GM19467 (cell line): ENCODE data around the gene UCN3.

Experiments
- ATAC-seq: cut with Tn5 transposase; IDR thresholded peaks from one replicate; pipeline ENCODE4 v1.9.1; 2021; ENCODE audit warnings: mild to moderate bottlenecking, moderate library complexity; ENCODE audit not compliant: unreplicated experiment

The UCN3 gene, protein sequence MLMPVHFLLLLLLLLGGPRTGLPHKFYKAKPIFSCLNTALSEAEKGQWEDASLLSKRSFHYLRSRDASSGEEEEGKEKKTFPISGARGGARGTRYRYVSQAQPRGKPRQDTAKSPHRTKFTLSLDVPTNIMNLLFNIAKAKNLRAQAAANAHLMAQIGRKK

GRCh38 chr10:5364890-5365338 lies at the start of gene UCN3:
Gene UCN3 (plus strand): TSS chr10:5364966. CDS start chr10:5373721, 8,755 bp downstream.
- ATAC-seq = no peak

- ATAC-seq = no peak
Measured at GRCh38 chr10:5317547-5318107, 47.1 kb upstream of the UCN3 start.

DNA sequence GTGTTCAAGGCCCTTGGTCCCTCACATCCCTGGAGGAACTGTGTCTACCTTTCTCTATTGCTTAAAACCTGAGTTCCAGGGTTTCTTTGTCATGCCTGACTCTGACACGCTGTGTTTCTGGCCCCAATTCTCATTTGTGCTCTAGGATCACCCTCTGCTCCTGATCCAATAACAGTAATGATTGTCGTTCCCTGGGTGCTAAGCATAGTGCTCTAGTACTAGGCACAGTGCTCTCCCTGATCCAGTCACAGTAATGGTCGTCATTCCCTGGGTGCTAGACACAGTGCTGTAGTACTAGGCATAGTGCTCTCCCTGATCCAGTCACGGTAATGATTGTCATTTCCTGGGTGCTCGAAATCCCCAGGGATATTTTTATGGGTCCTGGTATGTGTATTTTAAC lies 46.6 kb upstream of the UCN3 start:
- no peak for ATAC-seq

DNA sequence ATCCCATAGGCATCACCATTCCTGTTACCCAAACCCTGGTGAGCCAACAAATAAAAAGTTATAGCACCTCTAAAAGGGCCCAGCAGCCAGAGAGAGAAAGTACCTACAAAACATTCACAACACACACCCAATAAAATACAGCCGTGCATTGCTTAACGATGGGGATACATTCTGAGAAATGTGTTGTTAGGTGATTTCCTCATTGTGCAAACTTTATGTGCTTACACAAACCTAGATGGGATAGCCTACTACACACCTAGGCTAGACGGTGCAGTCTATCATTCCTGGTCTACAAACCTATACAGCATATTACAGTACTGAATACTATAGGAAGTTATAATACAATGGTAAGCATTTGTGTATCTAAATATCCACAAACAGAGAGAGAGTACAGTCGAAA lies 44.9 kb upstream of the UCN3 start:
- no peak for ATAC-seq

DNA sequence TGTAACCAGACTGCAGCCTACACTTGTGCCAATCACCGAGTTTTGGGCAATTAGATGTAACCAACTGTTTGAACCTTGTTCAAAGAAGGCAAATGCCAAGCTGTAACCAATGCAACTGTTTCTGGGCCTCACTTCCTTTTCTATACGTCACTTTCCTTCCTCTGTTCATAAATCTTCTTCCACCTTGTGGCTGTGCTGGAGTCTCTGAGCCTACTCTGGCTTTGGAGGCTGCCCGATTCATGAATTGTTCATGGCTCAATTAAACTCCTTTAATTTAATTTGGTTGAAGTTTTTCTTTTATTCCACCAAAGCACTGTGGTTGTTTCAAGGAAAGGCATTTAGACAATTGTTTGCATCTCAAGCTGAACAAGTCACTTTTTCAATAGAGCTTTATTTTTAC lies 43.5 kb upstream of the UCN3 start:
- no peak for ATAC-seq

- no peak for ATAC-seq
Measured at GRCh38 chr10:5323446-5323845, 41.3 kb upstream of the UCN3 start.

GRCh38 chr10:5325076-5325475 lies 39.7 kb upstream of the UCN3 start:
- no peak for ATAC-seq

GRCh38 chr10:5334196-5334880 lies 30.4 kb upstream of the UCN3 start:
- ATAC-seq = no peak

DNA sequence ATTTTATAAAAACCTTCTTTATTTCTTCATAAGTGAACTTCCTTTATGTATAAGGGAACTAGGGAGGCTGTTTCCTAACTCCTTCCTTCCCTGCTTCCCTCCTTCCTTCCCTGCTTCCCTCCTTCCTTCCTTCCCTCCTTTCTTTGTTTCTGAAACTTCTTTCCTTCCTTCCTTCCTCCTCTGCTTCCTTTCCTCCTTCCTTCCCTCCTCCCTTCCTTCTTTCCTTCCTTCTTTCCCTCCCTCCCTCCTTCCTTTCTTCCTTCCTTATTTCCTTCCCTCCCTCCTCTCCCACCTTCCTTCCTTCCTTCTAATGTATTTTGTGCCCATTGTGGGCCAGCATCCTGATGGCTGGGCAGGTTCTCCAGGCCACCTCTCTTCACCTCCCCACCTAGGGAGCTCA lies 26.8 kb upstream of the UCN3 start:
- no peak for ATAC-seq

GRCh38 chr10:5343092-5343491 lies 21.7 kb upstream of the UCN3 start:
- ATAC-seq = no peak

GRCh38 chr10:5343561-5343960 lies 21.2 kb upstream of the UCN3 start:
- no peak for ATAC-seq

DNA sequence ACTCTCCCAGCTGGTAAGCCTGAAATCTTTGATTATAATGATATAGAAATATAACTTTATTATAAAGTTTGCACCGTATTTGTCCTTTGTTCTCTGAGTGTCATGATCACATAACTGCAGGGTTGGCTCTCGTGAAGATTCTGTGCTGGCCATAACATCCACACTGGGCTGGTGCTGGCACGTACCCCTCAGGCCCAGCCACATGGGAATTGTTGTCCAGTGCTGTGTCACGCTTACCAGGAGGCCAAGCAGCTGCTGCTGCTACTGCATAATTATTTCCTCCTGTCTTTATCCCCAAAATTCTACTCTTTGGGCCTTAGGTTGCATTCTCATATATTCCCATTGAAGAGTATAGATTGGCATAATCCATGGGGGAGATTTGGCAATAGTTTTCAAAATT lies 20.8 kb upstream of the UCN3 start:
- no peak for ATAC-seq

DNA sequence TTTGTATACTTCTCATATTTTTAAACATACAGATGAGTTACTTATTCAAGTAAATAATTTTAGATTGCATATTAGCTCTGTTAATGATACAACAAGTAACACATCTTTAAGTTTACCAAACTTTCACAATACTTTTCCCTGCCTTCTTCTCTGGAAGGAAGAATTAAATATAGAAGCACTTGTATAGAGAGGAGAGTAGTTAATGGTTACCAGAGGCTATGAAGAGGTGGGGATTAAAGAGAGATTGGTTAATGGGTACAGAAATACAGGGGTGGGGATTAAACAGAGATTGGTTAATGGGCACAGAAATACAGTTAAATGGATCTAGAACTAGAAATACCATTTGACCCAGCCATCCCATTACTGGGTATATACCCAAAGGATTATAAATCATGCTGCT lies 20.0 kb upstream of the UCN3 start:
- no peak for ATAC-seq

GRCh38 chr10:5346881-5347280 lies 17.9 kb upstream of the UCN3 start:
- no peak for ATAC-seq

DNA sequence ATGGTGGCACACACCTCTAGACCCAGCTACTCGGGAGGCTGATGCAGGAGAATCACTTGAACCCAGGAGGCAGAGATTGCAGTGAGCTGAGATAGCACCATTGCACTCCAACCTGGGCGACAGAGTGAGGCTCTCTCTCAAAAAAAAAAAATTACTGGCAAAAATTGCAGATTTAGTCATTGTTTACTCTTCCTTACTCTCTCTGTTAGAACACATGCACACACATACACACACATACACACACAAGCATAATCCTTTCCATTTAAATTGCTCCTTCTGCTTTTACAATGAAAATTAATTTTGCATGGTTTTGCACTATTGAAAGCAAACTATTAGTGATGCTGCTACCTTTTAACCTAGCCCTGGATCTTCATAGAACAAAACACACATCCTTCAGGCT lies 15.4 kb upstream of the UCN3 start:
- no peak for ATAC-seq

DNA sequence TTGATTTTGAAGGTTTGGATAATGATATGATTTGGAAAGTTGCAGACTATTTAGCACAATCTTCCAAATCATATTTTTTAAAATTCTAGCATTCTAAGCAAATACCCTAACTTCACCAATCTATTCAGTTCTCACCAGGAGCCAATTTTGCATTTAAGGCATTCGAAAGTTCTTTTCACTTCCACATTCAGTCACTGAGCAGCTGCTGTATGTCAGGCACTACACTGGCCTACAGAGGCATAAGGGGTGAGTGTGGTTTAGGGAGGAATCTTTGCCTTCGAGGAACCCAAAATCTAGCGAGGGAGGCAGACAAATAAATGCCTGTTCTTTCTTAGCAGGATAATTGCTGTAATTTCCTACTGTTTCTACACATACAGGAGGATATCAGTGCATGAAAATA lies 10.7 kb upstream of the UCN3 start:
- ATAC-seq = no peak

DNA sequence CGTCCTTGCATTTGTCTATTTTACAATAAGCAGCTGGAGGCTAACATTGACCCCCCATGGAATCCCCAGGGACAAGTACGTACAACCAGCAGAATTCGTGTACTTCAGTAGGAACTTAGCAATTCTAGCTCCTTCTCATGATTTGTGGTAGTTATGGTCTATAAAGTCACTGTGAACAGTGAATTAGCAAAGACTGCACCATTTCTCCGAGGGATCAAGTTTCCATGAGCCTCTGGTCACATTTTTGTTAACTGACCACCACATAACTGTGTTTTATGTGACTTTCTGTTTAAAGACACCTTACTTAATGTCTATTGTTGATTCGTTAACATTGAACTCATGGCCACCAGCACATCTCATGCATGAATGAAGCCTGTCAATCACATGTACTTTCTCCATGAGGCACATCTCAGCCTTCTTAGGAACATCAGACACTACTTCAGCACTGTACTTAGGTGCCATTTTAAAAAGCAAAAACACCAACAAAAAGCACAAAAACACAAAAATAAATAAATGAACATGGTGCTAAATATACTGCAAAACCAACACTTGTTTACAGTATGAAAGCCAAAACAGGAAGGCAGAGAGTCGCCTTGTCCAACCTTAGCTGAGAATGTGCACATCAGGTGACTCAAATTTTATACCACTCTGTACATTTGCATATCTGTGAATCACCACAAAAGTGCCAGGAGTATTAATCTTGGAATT lies 9.0 kb upstream of the UCN3 start:
- ATAC-seq = no peak

GRCh38 chr10:5356302-5356763 lies 8.4 kb upstream of the UCN3 start:
- ATAC-seq = no peak

DNA sequence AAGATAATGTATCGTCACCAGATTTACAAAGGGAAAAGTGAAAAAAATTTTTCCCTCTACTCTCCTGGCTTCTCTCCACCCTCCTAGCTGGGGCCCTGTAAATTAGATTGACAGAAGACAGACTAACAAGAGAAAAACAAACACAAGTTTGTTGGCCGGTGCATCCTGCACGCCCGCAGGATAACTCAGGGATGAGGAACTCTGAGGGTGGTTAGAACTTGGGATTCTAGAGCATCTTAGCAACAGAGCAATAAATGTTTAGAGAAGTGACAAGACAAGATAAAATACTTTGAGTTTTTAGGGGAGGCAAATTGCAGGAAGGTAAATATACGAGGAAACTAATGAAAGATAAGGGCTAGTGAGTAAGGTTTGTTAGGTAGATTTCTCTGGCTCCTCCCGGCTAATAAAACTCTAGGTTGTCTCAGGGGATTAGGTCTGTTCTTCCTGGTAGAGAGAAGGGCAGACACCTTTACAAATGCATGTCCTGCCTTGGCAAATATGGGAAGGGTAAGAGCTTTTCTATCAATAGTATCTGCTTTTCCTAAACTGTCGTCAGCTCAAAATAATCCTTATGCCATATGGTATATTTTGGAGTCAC lies 4.3 kb upstream of the UCN3 start:
- no peak for ATAC-seq

GRCh38 chr10:5361966-5362365 lies 2.8 kb upstream of the UCN3 start:
- ATAC-seq = no peak

- ATAC-seq = no peak
Measured at GRCh38 chr10:5362873-5363272, 1.9 kb upstream of the UCN3 start.
